Head of caudate nucleus (tissue), 42 donors: ENCODE results near the gene PRRC1.
A peak's percentile ranks its signal among the peaks of the same experiment; 100 is the strongest.
"Not testable (repeated sequence)": the region's sequence is repeated elsewhere in the genome, so short reads cannot be mapped to it uniquely, and the experiment has no call there.

Experiments used
- DNase-seq, 42 donors: peaks; one replicate each; pipeline versions ENCODE4 v3.0.0 to v3.0.0-alpha.2; 2020 to 2021; ENCODE audit warnings: mixed read lengths in 7 of 42
- intact Hi-C: fragments of 100-400 bp; cut with DNase I; formaldehyde crosslinking; loops from one replicate; pipeline ENCODE4 v1.15.0; 2022

The PRRC1 gene

GRCh38 chr5:127569471-127569870 lies 52.0 kb downstream of the PRRC1 start:
- DNase-seq, intact Hi-C loops: not testable (repeated sequence)

GRCh38 chr5:127571314-127572131 lies 54.1 kb downstream of the PRRC1 start:
- intact Hi-C loops, result no loop called here
- no peak for DNase-seq

DNA sequence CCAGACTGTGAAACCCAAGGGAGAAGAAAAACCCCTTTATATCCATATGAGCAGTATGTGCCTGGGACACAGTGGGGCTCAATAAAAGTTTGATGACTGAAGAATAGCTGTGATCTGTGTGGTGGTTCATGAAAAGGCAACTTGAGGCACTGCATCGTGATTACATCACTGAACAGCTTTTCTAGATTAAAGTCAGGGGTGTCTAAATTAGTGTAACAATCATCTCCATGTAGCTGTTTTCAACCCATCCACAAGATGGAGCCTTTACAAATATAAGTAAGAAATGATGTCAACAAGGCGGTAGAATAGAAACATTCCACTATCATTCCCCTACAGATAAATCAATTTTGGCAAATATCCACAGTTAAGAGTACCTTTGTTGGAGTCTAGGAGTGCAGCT lies 55.5 kb downstream of the PRRC1 start:
- intact Hi-C loops, result no loop called here
- no peak for DNase-seq

- intact Hi-C loops, result no loop called here
- DNase-seq, result no peak
Measured at GRCh38 chr5:127574852-127575679, 57.6 kb downstream of the PRRC1 start.

DNA sequence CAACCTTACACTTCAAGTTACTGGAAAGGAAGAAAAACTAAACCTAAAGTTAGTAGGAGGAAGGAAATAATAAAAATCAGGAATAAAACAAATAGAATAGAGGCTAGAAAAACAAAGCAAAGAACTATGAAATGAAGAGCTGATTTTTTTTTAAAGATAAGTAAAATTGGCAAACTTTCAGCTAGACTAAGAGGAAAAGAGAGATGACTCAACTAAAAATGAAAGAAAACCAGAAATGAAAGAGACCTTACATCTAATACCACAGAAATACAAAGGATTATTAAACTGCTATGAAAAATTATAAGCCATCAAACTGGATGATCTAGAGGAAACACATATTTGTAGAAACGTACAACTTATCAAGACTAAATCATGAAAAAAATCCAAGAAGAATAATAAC lies 60.0 kb downstream of the PRRC1 start:
- DNase-seq, result no peak
- intact Hi-C loops, result no loop called here

GRCh38 chr5:127580731-127581130 lies 63.3 kb downstream of the PRRC1 start:
- intact Hi-C loops, result no loop called here

DNA sequence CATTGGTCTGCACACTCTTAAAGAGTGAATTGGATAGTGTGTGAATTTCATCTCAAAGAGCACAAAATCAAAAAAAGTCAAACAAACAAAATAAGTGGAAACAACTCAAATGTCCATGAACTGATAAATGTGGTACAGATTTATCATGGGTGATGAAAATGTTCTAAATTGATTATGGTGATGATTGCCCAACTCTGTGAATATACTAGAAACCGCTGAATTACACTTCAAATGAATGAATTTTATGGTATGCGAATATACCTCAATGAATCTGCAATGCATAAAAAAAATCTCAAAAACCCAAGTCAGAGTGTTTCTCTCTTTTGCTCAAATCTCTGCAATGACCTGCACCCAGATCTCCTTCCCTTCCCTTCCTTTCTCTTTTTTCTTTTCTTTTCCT lies 64.0 kb downstream of the PRRC1 start:
- intact Hi-C loops, result no loop called here
- DNase-seq, result no peak

More at GRCh38 chr5:127580731-127581130, 63.3 kb downstream of the PRRC1 start:
- no peak for DNase-seq

- intact Hi-C loops, result no loop called here
- DNase-seq, result peak in 1 of 42 donors; percentile 16
Measured at GRCh38 chr5:127582773-127583370, 65.4 kb downstream of the PRRC1 start.

DNA sequence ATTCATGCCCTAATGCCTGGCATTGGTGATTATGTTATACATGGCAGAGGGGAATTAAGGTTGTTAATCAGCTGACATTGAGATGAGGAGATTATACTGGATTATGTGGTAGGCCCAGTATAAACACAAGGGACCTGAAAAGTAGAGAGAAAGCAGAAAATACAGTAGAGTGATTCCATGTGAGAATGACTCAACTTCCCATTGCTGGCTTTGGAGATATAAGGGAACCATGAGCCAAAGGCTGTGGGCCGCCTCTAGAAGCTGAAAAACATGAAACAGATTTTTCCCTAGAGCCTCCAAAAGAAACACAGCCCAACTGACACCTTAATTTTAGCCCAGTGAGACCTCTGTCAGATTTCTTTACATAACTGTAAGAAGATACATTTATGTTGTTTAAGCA lies 66.4 kb downstream of the PRRC1 start:
- no peak for DNase-seq
- intact Hi-C loops, result no loop called here

DNA sequence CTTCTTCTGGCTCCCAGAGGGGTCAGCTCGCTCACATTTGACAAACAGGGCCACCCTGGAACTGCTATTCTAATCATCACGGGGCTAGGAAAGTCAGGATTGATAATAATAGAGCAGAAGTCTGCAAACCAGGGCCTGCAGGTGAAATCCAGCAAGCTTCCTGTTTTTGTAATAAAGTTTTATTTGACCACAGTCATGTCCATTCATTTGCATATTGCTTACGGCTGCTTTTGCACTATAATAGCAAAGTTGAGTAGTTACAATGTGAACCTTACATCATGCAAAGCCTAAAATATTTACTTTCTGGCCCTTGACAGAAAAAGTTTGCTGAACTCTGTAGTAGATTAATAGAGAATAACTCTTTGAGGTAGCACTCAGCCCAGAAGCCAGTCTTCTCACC lies 68.2 kb downstream of the PRRC1 start:
- no peak for DNase-seq
- intact Hi-C loops, result no loop called here

GRCh38 chr5:127586066-127586770 lies 68.8 kb downstream of the PRRC1 start:
- no peak for DNase-seq
- intact Hi-C loops, result no loop called here

DNA sequence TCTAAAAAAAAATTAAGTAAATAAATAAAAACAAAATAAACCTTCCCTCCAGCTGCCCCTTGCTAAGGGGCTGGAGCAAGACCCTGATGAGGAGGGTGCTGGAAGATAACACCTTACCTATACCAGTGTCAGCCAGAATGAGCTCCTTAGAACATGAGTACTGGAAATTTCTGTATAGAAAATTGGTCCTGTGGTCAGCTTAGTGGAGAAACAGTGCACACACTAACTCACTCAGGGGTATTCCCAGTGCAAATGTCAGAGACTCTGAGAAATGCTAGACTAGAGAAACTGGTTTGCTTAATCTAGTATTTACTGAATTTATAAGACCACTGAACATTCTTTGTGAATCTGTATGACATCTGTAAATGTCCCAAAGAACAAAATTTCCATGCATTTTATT lies 69.4 kb downstream of the PRRC1 start:
- DNase-seq, result no peak
- intact Hi-C loops, result no loop called here

DNA sequence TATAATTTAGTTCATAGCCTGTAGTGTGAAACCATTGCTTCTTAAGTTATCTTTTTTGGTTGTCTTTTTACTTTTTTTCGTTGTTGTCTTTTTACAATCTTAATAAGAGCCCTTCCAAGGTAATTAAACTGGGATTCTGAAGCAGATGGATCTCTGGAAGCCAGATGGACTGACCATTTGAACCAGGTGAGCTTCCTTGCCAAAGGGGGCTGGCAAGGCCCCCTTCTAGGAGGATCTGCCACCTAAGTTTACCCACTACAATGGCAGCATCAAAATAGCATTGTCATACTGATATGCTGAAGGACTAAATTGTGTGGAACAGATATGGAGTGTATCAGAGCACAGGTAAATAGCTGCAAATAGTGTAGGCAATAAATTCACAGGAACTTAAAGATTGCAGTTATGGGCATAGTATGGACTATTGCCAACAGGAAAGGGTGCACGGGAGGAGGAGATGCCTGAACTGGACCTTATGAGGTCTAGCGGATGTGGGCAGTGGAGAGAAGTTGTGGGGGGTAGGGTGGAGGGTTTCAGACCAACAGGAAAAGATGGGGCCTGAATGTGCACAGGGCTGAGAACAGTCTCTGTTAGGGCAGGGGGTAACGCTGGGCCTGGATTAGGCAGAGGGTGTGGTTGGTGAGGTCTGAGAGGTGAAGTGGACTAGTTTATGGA lies 69.9 kb downstream of the PRRC1 start:
- DNase-seq, result no peak
- intact Hi-C loops, result no loop called here

- no peak for DNase-seq
- intact Hi-C loops, result no loop called here
Measured at GRCh38 chr5:127588368-127588767, 70.9 kb downstream of the PRRC1 start.

DNA sequence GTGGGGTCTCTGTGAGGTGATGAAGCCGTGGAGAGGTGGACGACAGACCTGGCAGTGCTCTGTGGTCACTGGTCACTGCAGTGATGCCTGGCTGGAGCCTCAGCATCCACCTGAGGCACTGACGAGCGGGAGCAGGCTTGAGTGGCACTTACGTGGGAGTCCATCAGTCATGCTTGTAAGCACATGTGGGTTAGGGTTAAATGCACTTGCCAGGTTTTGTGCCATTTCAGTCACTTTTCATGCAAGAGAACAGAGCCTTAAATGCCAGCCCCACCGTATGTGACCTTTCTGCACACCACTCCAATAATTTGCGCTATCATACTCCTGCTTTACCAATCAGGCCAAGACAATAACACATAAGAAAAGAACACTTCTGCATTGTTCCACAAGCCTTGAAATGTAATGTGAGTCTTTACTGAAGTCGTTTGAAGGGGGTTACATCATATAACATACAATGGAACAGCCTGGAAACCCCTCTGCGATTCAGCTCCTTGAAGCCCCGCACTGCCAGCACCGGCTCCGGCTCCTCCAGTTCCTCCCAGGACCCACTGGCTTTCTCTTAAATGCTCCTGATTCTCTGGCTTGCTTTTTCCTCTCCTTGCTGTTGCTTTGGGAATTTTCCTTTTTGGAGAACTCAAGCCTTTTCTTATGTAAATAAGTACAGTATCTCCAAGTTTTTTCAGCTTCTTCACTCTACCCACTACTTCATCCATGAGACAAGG lies 72.0 kb downstream of the PRRC1 start:
- intact Hi-C loops, result no loop called here
- peak in 4 of 42 donors; percentile 14 to 51 (median 20) for DNase-seq

- intact Hi-C loops, result no loop called here
Measured at GRCh38 chr5:127590156-127590722, 72.8 kb downstream of the PRRC1 start.

GRCh38 chr5:127595484-127596368 lies 78.3 kb downstream of the PRRC1 start:
- intact Hi-C loops, result no loop called here
- no peak for DNase-seq

More at GRCh38 chr5:127590156-127590722, 72.8 kb downstream of the PRRC1 start:
- no peak for DNase-seq
